Suprapubic skin (tissue), 4 donors: ENCODE data around the gene MOB3B.

Experiments used
- EP300 ChIP-seq: sonication (generic); formaldehyde crosslinking; IDR thresholded peaks from one replicate; pipeline ENCODE4 v1.6.1; 2017; ENCODE audit warnings: antibody characterized with exemption
- POLR2A ChIP-seq, 2 donors: fragments of 450-650 bp; IDR thresholded peaks; one replicate each; pipeline ENCODE4 v1.6.1; 2017; ENCODE audit warnings: antibody characterized with exemption in 2 of 2, mild to moderate bottlenecking in 2 of 2, moderate library complexity in 2 of 2
- POLR2AphosphoS5 ChIP-seq, 3 donors: sonication (generic); formaldehyde crosslinking; IDR thresholded peaks; one replicate each; pipeline ENCODE4 v1.6.1; 2017; ENCODE audit warnings: antibody characterized with exemption in 3 of 3
- TF ChIP-seq, protein P1 (sequence below), 2 donors: fragments of 200-600 bp in 1 of 2; fragments of 450-650 bp in 1 of 2; sonication (generic) in 1 of 2; IDR thresholded peaks; one replicate each; pipeline ENCODE4 v1.5.1; 2016 to 2019; ENCODE audit warnings: antibody characterized with exemption in 2 of 2, mild to moderate bottlenecking in 1 of 2, moderate library complexity in 1 of 2

DNA sequence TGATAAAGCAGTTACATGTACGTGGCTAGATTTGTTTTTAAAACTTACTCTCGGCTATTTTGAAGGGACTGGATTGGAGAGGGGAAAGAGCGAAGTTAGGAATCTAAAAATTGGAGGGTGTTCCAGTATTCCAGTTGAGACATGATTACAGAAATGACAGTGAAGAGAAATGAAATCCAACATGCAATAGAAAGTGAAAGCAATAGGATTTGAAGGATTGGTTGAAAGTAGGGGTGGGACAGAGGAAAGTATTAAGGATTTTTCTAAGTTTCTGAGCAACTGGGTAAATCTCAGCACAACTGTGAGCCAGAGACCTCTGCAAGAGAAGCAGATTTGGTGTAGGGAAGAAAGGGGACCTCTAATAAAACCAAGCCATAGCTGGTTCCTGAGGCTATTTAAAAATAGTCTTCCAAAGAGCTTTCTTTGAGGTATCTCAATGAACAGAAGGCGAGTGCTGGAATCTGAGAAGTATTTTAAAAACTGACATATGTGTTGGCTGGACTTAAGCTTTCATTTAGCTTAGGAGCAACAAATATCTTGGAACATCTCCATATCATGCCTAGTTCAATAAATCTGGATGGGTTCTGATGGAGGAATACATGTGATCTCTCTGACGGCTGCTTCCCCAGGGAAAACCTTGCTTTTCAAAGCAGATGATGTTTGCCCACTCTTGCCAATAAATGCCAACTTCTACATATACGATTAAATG is 115.9 kb downstream of the MOB3B start:
- TF ChIP-seq POLR2AphosphoS5 (IDR thresholded peaks at IDR 0.05): no peak
- TF ChIP-seq POLR2A (IDR thresholded peaks at IDR 0.05): no peak
- TF ChIP-seq, protein P1, sequence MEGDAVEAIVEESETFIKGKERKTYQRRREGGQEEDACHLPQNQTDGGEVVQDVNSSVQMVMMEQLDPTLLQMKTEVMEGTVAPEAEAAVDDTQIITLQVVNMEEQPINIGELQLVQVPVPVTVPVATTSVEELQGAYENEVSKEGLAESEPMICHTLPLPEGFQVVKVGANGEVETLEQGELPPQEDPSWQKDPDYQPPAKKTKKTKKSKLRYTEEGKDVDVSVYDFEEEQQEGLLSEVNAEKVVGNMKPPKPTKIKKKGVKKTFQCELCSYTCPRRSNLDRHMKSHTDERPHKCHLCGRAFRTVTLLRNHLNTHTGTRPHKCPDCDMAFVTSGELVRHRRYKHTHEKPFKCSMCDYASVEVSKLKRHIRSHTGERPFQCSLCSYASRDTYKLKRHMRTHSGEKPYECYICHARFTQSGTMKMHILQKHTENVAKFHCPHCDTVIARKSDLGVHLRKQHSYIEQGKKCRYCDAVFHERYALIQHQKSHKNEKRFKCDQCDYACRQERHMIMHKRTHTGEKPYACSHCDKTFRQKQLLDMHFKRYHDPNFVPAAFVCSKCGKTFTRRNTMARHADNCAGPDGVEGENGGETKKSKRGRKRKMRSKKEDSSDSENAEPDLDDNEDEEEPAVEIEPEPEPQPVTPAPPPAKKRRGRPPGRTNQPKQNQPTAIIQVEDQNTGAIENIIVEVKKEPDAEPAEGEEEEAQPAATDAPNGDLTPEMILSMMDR (IDR thresholded peaks at IDR 0.05): no peak
- no peak for TF ChIP-seq EP300
